Natural killer cell (primary cell): ENCODE data around the gene SHF. TPM values are rescaled to one million over a fixed set of nuclear protein-coding genes. Genes with fewer than 3 reads are reported as not detected.

Experiments
- ATAC-seq, 3 donors: fragments of 150-1000 bp in 2 of 3; fragments of 200-7000 bp in 1 of 3; cut with Tn5 transposase; 1 replicate in 1 of 3; 2 replicates in 2 of 3; pipeline ENCODE4 v1.10.0; 2021; ENCODE audit warnings: mild to moderate bottlenecking in 2 of 3, moderate library complexity in 2 of 3
- DNase-seq, 2 donors: peaks; one replicate each; pipeline versions ENCODE4 v3.0.0 to v3.0.0-alpha.2; 2013 to 2021; ENCODE audit warnings: mixed read lengths in 1 of 2
- H3K27ac ChIP-seq: one replicate; pipeline ENCODE4 v1.5.1; 2013; ENCODE audit warnings: mild to moderate bottlenecking, low read length
- H3K27me3 ChIP-seq: one replicate; pipeline ENCODE4 v1.6.1; 2013; ENCODE audit warnings: low read length; ENCODE audit not compliant: control insufficient read depth, insufficient read depth
- H3K36me3 ChIP-seq: one replicate; pipeline ENCODE4 v1.6.1; 2013; ENCODE audit warnings: low read length; ENCODE audit not compliant: control insufficient read depth, insufficient read depth
- H3K4me1 ChIP-seq: one replicate; pipeline ENCODE4 v1.6.1; 2013; ENCODE audit warnings: low read length; ENCODE audit not compliant: control insufficient read depth, insufficient read depth
- H3K4me3 ChIP-seq: one replicate; pipeline ENCODE4 v1.5.1; 2013; ENCODE audit warnings: low read length
- H3K9me3 ChIP-seq: one replicate; pipeline ENCODE4 v1.6.1; 2013; ENCODE audit warnings: low read length; ENCODE audit not compliant: control insufficient read depth, insufficient read depth
- H3K27ac Mint-ChIP-seq, 2 donors: one replicate each; pipeline ENCODE4 v1.8.0; 2022; ENCODE audit warnings: mild to moderate bottlenecking in 2 of 2, mixed read lengths in 2 of 2, moderate library complexity in 1 of 2
- H3K27me3 Mint-ChIP-seq, 2 donors: one replicate each; pipeline ENCODE4 v1.8.0; 2022; ENCODE audit warnings: low read depth in 2 of 2, mixed read lengths in 2 of 2
- H3K36me3 Mint-ChIP-seq: one replicate; pipeline ENCODE4 v1.8.0; 2022; ENCODE audit warnings: mixed read lengths
- H3K4me1 Mint-ChIP-seq, 2 donors: one replicate each; pipeline ENCODE4 v1.8.0; 2022; ENCODE audit warnings: mixed read lengths in 2 of 2
- H3K4me3 Mint-ChIP-seq: one replicate; pipeline ENCODE4 v1.8.0; 2022; ENCODE audit warnings: mild to moderate bottlenecking, moderate library complexity, mixed read lengths
- H3K9me3 Mint-ChIP-seq, 2 donors: one replicate each; pipeline ENCODE4 v1.8.0; 2022; ENCODE audit warnings: mixed read lengths in 2 of 2
- CTCF ChIP-seq: fragments of 200-600 bp; IDR thresholded peaks from one replicate; pipeline ENCODE4 v1.8.0; 2022; ENCODE audit warnings: antibody characterized with exemption
- WGBS: methylation state at CpG from one replicate; pipeline ENCODE4 v1.1.7; 2013; ENCODE audit warnings: missing lambda C conversion rate; ENCODE audit not compliant: insufficient coverage; 5-methylcytosine and 5-hydroxymethylcytosine counted together
- intact Hi-C: fragments of 100-400 bp; cut with micrococcal nuclease; formaldehyde crosslinking; loops from one replicate; pipeline ENCODE4 v1.14.2; 2022
- total RNA-seq, 4 donors: library from RNA; stranded (reverse); fragments of 120-200 nt in 1 of 4; gene quantifications; one replicate each; pipeline versions ENCODE4 v1.2.3 to v1.2.4, GENCODE V29; 2013 to 2022

Gene SHF
- total RNA-seq, 3 donors from 2014 or later (not counting 1 experiment from before 2014, with no cell fraction given) = 0.94 to 2.4 (median 1.7) TPM

- Mint-ChIP-seq H3K27ac (no peak overlapping the region), H3K36me3 (no peaks in the 10 kb centered on the region), H3K4me3 (no peak overlapping the region), H3K9me3 (peaks cover 3 to 6% of the 10 kb centered on the region in 2 donors), H3K27me3 (peaks cover 21 to 28% of the 10 kb centered on the region in 2 donors), H3K4me1 (no peaks in the 10 kb centered on the region)
- 73% methylated on average over 5 of the region's 5 CpGs for WGBS
- no peaks in the 10 kb centered on the region for H3K4me1 ChIP-seq
- peaks cover 5% of the 10 kb centered on the region for H3K9me3 ChIP-seq
- no peaks in the 10 kb centered on the region for H3K27me3 ChIP-seq
- no peak overlapping the region for H3K27ac ChIP-seq
- intact Hi-C loops = no loop called here
- H3K4me3 ChIP-seq = no peak overlapping the region
- no peak for TF ChIP-seq CTCF
- no peaks in the 10 kb centered on the region for H3K36me3 ChIP-seq
- DNase-seq (no peak), ATAC-seq (no peak)
Measured at GRCh38 chr15:45228931-45229330, 41.2 kb upstream of the SHF start.

DNA sequence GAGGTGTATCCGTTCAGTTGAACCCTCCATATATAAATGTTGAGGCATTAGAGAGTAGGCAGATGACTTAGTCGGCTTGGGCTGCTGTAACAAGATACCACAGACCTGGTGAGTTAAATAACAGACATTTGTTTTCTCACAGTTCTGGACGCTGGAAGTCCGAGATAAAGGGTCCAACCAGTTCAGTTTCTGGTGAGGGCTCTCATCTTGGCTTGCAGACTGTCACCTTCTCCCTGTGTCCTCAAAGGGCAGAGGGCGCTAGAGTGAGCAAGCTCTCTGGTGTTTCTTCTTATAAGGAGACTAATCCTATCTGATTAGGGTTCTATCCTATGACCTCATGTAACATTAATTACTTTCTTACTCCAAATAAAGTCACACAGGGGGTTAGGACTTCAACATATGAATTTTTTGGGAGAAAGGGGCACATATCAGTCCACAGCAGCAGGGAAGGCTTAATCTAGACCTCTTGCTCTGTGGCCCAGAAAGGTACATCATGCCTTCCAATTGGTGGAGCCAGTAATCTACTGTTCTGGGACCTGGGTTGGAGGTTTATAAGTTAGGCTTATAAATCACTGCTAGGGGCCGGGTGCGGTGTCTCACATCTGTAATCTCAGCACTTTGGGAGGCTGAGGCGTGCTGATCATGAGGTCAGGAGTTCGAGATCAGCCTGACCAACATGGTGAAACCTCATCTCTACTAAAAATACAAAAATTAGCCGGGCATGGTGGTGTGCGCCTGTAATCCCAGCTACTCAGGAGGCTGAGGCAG is 37.9 kb upstream of the SHF start:
- H3K36me3 ChIP-seq = no peaks in the 10 kb centered on the region
- intact Hi-C loops = no loop called here
- no peak for TF ChIP-seq CTCF
- H3K4me1 ChIP-seq = no peaks in the 10 kb centered on the region
- ATAC-seq = no peak
- no peaks in the 10 kb centered on the region for H3K9me3 ChIP-seq
- DNase-seq = peak in 1 of 2 donors; percentile 15
- H3K4me3 ChIP-seq = no peak overlapping the region
- peaks cover 31 to 43% of the 10 kb centered on the region in 2 donors for H3K27me3 Mint-ChIP-seq
- H3K27ac Mint-ChIP-seq = no peak overlapping the region
- no peak overlapping the region for H3K27ac ChIP-seq
- WGBS = 74% methylated on average over 8 of the region's 11 CpGs
- no peaks in the 10 kb centered on the region for H3K9me3 Mint-ChIP-seq
- H3K4me1 Mint-ChIP-seq = no peaks in the 10 kb centered on the region
- H3K4me3 Mint-ChIP-seq = no peak overlapping the region
- peaks cover 4% of the 10 kb centered on the region for H3K27me3 ChIP-seq
- H3K36me3 Mint-ChIP-seq = no peaks in the 10 kb centered on the region

- WGBS = 67% methylated on average over 5 of the region's 5 CpGs
- intact Hi-C loops = no loop called here
- TF ChIP-seq CTCF = no peak
- ATAC-seq (no peak), DNase-seq (no peak)
- Histone ChIP-seq H3K4me3 (no peak overlapping the region), H3K4me1 (no peaks in the 10 kb centered on the region), H3K27ac (no peak overlapping the region), H3K36me3 (no peaks in the 10 kb centered on the region), H3K27me3 (peaks cover 4% of the 10 kb centered on the region), H3K9me3 (no peaks in the 10 kb centered on the region)
- H3K27ac Mint-ChIP-seq = no peak overlapping the region
- H3K27me3 Mint-ChIP-seq = peaks cover 31 to 52% of the 10 kb centered on the region in 2 donors
- H3K4me3 Mint-ChIP-seq = no peak overlapping the region
- no peaks in the 10 kb centered on the region for H3K4me1 Mint-ChIP-seq
- no peaks in the 10 kb centered on the region for H3K36me3 Mint-ChIP-seq
- no peaks in the 10 kb centered on the region for H3K9me3 Mint-ChIP-seq
Measured at GRCh38 chr15:45224621-45225217, 37.0 kb upstream of the SHF start.
